ENCODE data around the gene MYOM3. TPM values are rescaled to one million over a fixed set of nuclear protein-coding genes. Genes with fewer than 3 reads are reported as not detected.

The MYOM3 gene
- total and polyA plus RNA-seq, 2 of the 13 experiments (the other 11 are each of a cell fraction or from before 2014, with no cell fraction given) = 5.8 to 15.3 TPM

- TF ChIP-seq HNF1A (IDR thresholded peaks at IDR 0.05; ENCODE audit: low read depth) (no peak), HNF1A (CRISPR knock-in tag; IDR thresholded peaks at IDR 0.05; ENCODE audit: borderline replicate concordance) (no peak), FOXM1 (CRISPR knock-in tag; IDR thresholded peaks at IDR 0.05) (no peak), ZBTB26 (CRISPR knock-in tag; IDR thresholded peaks at IDR 0.05; ENCODE audit: borderline replicate concordance) (no peak)
These were observed 31.8 kb downstream of the MYOM3 start (continued) for GRCh38 chr1:24080131-24080530.

- intact Hi-C loops (cut with micrococcal nuclease; ENCODE audit: unreplicated experiment) = no loop called here
- no peaks in the 10 kb centered on the region for H3K9me3 ChIP-seq (ENCODE audit: low read length)
- no peak overlapping the region for H3K4me2 ChIP-seq (ENCODE audit: low read depth, low read length)
- H2AFZ ChIP-seq (ENCODE audit: low read length) = no peak overlapping the region
- BruUV-seq (replicated peaks) = no TSS peak
- peaks cover 6 to 15% of the 10 kb centered on the region in 2 experiments; a peak in 4 of 5 replicates for H3K36me3 ChIP-seq (replicated peaks in 1 of 2; ENCODE audit: control insufficient read depth in 1 of 2, insufficient read depth in 2 of 2, low read length in 2 of 2)
- WGBS (ENCODE audit: low lambda C conversion rate) = 94% methylated on average over 13 of the region's 16 CpGs
- no peaks in the 10 kb centered on the region for H3K27me3 ChIP-seq (ENCODE audit: control insufficient read depth in 1 of 2, insufficient read depth in 2 of 2, low read length in 2 of 2)
- in situ Hi-C loops (cut with HindIII; ENCODE audit: extremely low pct_ligation_motif_present, low pct_unique_long_range_greater_than_20kb) = loop anchor here (10.0 kb wide), 1 partner anchor 317 kb away; no protein-coding TSS in a partner anchor
- no peak overlapping the region for H3K27ac ChIP-seq (ENCODE audit: extremely low read length, insufficient read depth, low read length)
- no peaks in the 10 kb centered on the region for H3K4me1 ChIP-seq (ENCODE audit: insufficient read depth, low read length)
- no peak overlapping the region for H3K9ac ChIP-seq (ENCODE audit: insufficient read depth, low read depth, low read length)
- no peak overlapping the region for H3K4me3 ChIP-seq (replicated peaks in 1 of 3; ENCODE audit: insufficient read depth in 1 of 3, low read depth in 2 of 3, low read length in 3 of 3)
- CTCF ChIA-PET (ENCODE audit: low intra/inter-chr PET ratio, low total read pairs) = no interaction called here
- FAIRE-seq (no peak), DNase-seq (ENCODE audit: low spot score) (no peak), ATAC-seq (no peak)
- H3K79me2 ChIP-seq (ENCODE audit: insufficient read depth, low read length) = no peaks in the 10 kb centered on the region
- POLR2A ChIA-PET = no interaction called here
- H4K20me1 ChIP-seq (ENCODE audit: insufficient read depth, low read length) = no peaks in the 10 kb centered on the region
- TF ChIP-seq SKI (IDR thresholded peaks at IDR 0.05; ENCODE audit: partially characterized antibody) = no peak
- no peak for TF ChIP-seq SRY (CRISPR knock-in tag; IDR thresholded peaks at IDR 0.05)
- TF ChIP-seq ZNF564 (CRISPR knock-in tag; IDR thresholded peaks at IDR 0.05) = no peak
- no peak for TF ChIP-seq RORA (CRISPR knock-in tag; IDR thresholded peaks at IDR 0.05)
- TF ChIP-seq FIP1L1 (IDR thresholded peaks at IDR 0.05; ENCODE audit: borderline replicate concordance, insufficient read depth, low read depth, low read length) = no peak
- no peak for TF ChIP-seq PCBP2 (optimal IDR thresholded peaks at IDR 0.05; ENCODE audit: low read depth, low read length, poor library complexity, severe bottlenecking)
- no peak for TF ChIP-seq KDM2A (CRISPR knock-in tag; IDR thresholded peaks at IDR 0.05; ENCODE audit: borderline replicate concordance, low read depth)
- no peak for TF ChIP-seq ZNF792 (CRISPR knock-in tag; IDR thresholded peaks at IDR 0.05)
- no peak for TF ChIP-seq ZBTB25 (CRISPR knock-in tag; IDR thresholded peaks at IDR 0.05)
- no peak for TF ChIP-seq AHR (CRISPR knock-in tag; IDR thresholded peaks at IDR 0.05)
These were observed 34.5 kb downstream of the MYOM3 start for GRCh38 chr1:24077278-24077978.

Data from HepG2 (cell line).